Pancreas (tissue), 10 donors: ENCODE measurements around the gene VAPA. TPM values are rescaled to one million over a fixed set of nuclear protein-coding genes. Genes with fewer than 3 reads are reported as not detected.

ENCODE experiments used
- ATAC-seq, 4 donors: fragments of 200-7000 bp; cut with Tn5 transposase; one replicate each; pipeline versions ENCODE4 v1.8.0 to v1.9.1; 2020; ENCODE audit warnings: mild to moderate bottlenecking in 4 of 4, moderate library complexity in 4 of 4
- DNase-seq, 6 donors: peaks; one replicate each; pipeline ENCODE4 v3.0.0-alpha.2; 2020
- FAIRE-seq: peaks from 2 replicates; lab custom pipeline; 2012; peaks lifted over from hg19 to GRCh38; lab: Jason Lieb, UNC
- H3K27ac ChIP-seq, 4 donors: fragments of 200-600 bp; sonication (generic); 1 replicate in 3 of 4; 2 replicates in 1 of 4; pipeline versions ENCODE4 v1.5.0 to v1.8.0; 2020
- H3K27me3 ChIP-seq, 4 donors: fragments of 200-600 bp; one replicate each; pipeline ENCODE4 v1.8.0; 2021
- H3K36me3 ChIP-seq, 3 donors: fragments of 200-600 bp; sonication (generic) in 1 of 3; one replicate each; pipeline versions ENCODE4 v1.5.0 to v1.8.0; 2020 to 2021
- H3K4me1 ChIP-seq, 3 donors: fragments of 200-600 bp; one replicate each; pipeline ENCODE4 v1.8.0; 2021
- H3K4me3 ChIP-seq, 4 donors: fragments of 200-600 bp; sonication (generic) in 2 of 4; one replicate each; pipeline versions ENCODE4 v1.5.0 to v1.8.0; 2020 to 2021
- H3K9me3 ChIP-seq, 4 donors: fragments of 200-600 bp; one replicate each; pipeline ENCODE4 v1.8.0; 2021
- CTCF ChIP-seq, 4 donors: fragments of 200-600 bp; sonication (generic) in 3 of 4; IDR thresholded peaks; one replicate each; pipeline versions ENCODE4 v1.5.0 to v1.8.0; 2021; ENCODE audit warnings: antibody characterized with exemption in 4 of 4
- WGBS, 2 donors: extraction: QIAGEN DNeasy Blood & Tissue Kit; methylation state at CpG; one replicate each; pipeline ENCODE4 v1.1.7; 2013; 5-methylcytosine and 5-hydroxymethylcytosine counted together
- intact Hi-C, 3 donors: fragments of 100-400 bp; cut with DNase I; formaldehyde crosslinking; loops; one replicate each; pipeline versions ENCODE4 v1.11.1 to v1.14.2; 2022
- polyA plus RNA-seq, 2 donors: library from polyadenylated mRNA; stranded (reverse); fragments of 200-250 nt; gene quantifications; one replicate each; pipeline ENCODE4 v1.2.3, GENCODE V29; 2013
- total RNA-seq, 6 donors: library from RNA; stranded (reverse); fragmentation: NEBNext Ultra II Directional in 4 of 6; extraction: Animal tissue kit (Norgen Biotek cat#: 25700) in 4 of 6; gene quantifications; one replicate each; pipeline versions ENCODE4 v1.2.1 to v1.2.4, GENCODE V29; 2021 to 2023
- donor health status: healthy with polysubstance abuse.
- donor health status: DM: no; HTN: no; CAD: no; lungs with moderate emphysema.
- donor health status: DM: no; HTN: no; CAD: no.
- donor health status: control.
- donor health status: control.
- donor health status: Bipolar disorder and iron deficiency.
- donor health status: DM: yes; HTN: yes; CAD: no.
- donor health status: DM: no; HTN: no; CAD: no.
- donor health status: DM: no; HTN: no; CAD: no.
- donor health status: DM: yes; HTN: yes; CAD: no.

VAPA gene
- total and polyA plus RNA-seq, 8 donors: 33.5 to 117 (median 97.4) TPM

- ATAC-seq: no peak
- Histone ChIP-seq H3K4me3 (no peak overlapping the region), H3K4me1 (peaks cover 0 to 10% (median 9%) of the 10 kb centered on the region in 3 donors), H3K27ac (no peak overlapping the region), H3K36me3 (no peaks in the 10 kb centered on the region), H3K9me3 (no peaks in the 10 kb centered on the region), H3K27me3 (no peaks in the 10 kb centered on the region)
- FAIRE-seq: no peak
- WGBS, 2 donors: 91 to 92% methylated on average over 3 of the region's 3 CpGs
- intact Hi-C loops: no loop called here
- no peak for TF ChIP-seq CTCF (IDR thresholded peaks at IDR 0.05)
- no peak for DNase-seq
Measured at GRCh38 chr18:10008006-10008647, 94.3 kb downstream of the VAPA start.

Other genes with a start within 250 kb of the VAPA start
- 10 to 100 TPM in 2 of 6 donors, 1 to 10 TPM in 4; 1.4 to 28.2 (median 5.5) TPM for gene RAB31, start 205.7 kb upstream of the VAPA start, total RNA-seq
- gene RAB31, start 205.7 kb upstream of the VAPA start, polyA plus RNA-seq: 1 to 10 TPM; 3.2 to 4.2 TPM
- not detected for gene TXNDC2, start 28.0 kb upstream of the VAPA start, total RNA-seq
- gene TXNDC2, start 28.0 kb upstream of the VAPA start, polyA plus RNA-seq: not detected